Measurements from ENCODE around the gene SLC38A1.
A peak's percentile ranks its signal among the peaks of the same experiment; 100 is the strongest.
"Not testable (repeated sequence)": the region's sequence is repeated elsewhere in the genome, so short reads cannot be mapped to it uniquely, and the experiment has no call there.

SLC38A1 gene

DNA sequence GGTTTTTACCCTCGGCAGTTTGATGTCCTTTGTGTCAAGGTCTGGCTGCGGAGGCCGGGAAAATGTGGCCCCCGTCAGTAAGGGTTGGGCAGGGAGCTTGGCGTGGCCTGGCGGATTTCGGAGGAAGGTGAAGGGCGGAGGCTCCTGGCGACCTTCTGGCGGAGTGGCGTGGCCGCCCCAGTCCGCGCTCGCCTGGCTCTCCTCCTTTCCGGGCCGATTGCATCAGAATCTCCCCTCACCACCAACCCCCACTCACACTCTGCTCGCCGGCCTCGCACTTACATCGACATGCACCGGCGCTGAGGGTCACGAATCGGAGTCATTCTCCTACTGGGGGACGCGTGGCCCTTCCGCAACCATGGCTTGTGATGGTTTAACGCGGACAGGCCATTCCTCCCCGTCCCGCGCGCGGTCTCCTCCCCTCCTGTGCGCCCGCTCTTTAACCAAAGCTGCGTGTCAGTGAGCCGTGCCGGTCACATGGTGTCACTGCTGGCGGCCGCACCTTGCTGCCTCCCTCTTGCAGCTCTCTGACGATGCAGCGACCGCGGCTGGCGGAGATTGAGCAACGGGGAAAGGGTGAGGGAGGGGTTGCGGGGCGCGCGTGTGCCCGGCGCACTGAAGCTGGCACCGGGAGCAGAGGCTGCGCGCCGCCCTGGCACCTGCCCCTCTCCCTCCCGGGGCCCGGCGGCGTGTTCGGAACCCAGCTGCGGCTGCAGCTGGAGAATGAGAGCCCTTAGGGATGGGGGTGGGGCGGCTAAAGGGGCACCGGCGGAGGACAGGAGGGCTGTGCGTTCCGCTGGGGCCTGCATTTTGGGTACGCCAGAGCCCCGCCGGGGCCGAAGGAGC lies at the start of gene SLC38A1:
SLC38A1 (minus strand) TSS at position 461 of the 846 bp plus-strand sequence. CDS start 29,243 bp downstream, outside the sequence.
- DNase-seq = peak; percentile 78

DNA sequence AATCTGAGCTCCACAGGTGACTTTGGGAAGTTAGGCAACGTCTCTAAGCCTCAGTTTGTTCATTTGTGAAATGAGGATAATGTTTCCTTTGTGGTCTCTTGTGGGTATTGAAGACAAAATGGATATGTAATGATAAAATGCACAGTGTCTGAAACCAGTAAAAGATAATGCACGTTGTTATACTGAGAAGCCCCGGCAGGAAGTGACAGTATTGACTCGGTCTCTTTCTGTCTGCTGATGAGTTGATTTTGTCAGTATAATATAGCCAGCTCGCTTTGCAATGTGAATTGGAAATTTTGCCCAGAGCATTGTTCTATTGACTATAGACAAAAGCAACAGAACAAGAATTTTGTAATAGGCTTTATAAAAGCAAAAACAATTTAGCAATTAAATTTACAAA lies 49.2 kb upstream of the SLC38A1 start:
- DNase-seq = no peak

DNA sequence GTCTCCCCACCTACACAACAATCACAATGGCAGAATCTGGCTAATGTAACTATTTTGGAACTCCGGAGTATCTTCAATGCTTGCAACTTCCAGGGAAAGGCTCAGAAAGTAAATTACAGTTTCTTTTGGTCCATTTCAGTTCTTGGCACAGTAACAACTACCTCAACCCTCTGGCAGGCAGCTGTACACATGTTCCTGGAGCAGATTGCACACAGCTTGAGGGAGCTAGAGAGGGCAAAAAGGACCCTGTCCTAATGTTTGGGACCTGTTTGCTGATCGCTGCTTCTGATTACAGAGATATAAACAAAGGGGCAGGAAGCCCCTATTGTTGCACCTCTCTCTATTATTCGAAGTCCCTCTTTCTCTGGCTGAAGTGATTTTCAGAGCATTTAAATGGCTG lies 35.2 kb upstream of the SLC38A1 start:
- no peak for DNase-seq

DNA sequence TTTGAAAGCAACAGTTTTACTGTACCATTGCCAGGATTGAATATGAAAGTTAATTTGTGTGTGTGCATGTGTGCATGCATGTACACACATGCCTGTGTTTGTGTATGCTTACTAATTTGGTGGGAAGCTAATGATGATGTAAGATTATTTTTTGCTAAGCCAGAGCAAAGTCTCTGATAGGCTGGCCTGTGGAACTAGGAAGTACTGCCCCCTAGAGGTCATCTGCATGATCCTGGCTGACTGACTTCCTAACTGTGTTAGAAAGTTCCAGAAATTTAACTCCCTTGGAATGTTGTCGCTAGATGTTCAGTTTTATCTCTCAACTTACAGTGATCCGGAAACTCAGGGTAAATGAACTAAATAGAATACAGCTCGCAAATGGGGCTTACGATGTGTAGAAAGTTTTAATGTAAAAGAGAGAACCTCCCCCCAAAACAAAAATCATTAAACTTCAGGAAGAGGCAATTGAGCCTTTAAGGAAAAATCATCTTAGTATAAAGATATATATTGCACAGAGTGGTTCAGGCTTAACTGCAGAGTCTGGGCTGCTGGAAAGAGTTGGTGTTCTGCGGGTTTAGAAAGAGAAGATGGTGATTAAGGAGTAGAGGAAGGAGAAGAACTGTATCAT lies 34.3 kb upstream of the SLC38A1 start:
- peak; percentile 57 for DNase-seq

DNA sequence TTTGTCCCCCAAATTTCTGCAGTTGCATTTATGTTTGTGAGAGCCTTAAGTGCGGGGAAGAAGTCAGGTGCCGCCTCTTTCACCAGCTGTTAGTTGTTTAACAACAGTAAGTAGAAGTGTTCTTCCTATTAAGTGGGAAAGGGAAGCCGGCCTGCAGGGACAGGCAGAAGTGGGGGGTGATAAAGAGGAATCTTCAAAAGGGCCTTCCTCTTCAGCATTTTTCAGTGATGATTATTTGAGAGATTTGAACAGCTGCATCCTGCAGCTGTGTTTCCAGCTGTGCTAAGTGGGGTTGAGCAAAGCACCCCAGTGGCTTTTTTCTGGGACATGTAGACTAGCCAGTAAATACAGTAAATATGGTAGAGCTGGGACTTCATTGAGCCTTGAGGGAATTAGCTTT lies 32.1 kb upstream of the SLC38A1 start:
- no peak for DNase-seq

DNA sequence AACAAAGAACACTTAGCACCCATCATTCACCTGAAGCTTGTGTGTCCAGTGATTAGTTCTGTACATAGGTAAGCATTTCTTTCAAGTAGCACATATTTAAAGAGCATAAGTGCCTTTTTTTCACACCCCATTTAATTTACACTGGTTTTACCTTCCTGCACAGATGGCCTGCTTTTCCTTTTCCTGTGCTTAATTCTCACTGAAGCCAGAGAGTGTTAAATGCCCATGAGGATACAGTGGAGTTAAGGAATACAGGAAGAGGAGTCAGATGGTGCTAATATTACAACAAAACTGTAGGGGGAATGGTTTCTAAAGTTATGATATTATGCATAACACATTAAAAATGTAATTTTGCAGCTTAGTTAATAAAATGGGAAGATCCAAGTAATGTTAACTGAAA lies 31.0 kb upstream of the SLC38A1 start:
- no peak for DNase-seq

DNA sequence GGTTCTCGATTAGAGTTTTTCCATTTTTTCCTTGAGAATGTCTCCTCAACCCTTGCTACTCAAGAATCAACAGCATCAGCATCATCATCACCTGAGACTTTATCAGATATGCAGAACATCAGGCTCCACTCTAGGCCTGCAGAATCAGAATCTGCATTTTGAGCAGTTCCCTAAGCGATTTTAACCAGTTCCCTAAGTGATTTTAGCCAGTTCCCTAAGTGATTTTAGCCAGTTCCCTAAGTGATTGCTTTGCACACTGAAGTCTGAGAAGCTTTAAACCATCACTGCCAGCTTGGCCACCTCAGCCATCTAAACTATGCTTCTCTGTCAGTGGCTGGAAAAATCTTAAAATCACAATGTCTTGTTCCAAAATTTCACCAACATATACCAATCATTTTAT lies 29.4 kb upstream of the SLC38A1 start:
- DNase-seq = no peak

DNA sequence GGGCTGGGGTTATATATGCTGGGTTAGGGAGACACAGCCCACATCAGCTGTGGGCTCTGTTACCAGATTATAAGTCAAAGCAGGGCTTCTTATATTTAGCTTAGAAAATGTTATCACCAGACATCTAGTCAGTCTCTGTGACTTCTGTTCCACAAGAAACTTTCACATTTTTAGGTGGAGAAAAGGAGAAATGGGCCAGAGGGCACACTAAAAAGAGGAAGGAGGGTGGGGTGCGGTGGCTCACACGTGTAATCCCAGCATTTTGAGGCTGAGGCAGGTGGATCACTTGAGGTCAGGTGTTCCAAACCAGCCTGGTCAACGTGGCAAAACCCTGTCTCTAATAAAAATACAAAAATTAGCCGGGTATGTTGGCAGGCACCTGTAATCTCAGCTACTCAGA lies 28.0 kb upstream of the SLC38A1 start:
- DNase-seq = no peak

DNA sequence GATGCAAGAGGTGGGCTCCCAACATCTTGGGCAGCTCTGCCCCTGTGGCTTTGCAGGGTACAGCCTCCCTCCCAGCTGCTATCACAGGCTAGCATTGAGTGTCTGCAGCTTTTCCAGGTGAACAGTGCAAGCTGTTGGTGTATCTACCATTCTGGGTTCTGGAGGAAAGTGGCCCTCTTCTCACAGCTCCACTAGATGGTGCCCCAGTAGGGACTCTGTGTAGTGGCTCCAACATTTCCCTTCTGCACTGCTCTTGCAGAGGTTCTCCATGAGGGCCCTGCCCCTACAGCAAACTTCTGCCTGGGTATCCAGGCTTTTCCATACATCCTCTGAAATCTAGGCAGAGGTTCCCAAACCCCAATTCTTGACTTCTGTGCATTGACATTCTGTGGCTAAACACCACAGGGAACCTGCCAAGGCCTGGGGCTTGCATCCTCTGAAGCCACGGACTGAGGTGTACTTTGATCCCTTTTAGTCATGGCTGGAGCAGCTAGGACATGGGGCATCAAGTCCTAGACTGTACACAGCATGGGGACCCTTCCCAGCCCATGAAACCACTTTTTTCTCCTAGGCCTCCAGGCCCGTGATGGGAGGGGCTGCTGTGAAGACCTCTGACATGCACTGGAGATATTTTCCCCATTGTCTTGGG lies 24.0 kb upstream of the SLC38A1 start:
- peak; percentile 0 for DNase-seq

DNA sequence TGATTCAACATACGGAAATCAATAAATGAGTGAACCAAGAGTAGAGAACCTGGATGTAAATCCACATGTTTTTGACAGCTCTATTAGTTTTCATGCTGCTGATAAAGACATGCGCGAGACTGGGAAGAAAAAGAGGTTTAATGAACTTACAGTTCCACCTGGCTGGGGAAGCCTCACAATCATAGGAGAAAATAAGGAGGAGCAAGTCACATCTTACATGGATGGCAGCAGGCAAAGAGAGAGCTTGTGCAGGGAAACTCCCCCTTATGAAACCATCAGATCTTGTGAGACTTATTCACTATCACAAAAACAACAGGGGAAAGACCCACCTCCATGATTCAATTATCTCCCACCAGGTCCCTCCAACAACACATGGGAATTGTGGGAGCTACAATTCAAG lies 23.1 kb upstream of the SLC38A1 start:
- not testable (repeated sequence) for DNase-seq

DNA sequence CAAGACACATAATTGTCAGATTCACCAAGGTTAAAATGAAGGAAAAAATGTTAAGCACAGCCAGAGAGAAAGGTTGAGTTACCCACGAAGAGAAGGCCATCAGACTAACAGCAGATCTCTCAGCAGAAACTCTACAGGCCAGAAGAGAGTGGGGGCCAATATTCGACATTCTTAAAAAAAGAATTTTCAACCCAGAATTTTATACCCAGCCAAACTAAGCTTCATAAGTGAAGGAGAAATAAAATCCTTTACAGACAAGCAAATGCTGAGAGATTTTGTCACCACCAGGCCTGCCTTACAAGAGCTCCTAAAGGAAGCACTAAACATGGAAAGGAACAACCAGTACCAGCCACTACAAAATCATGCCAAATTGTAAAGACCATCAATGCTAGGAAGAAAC lies 16.3 kb upstream of the SLC38A1 start:
- not testable (repeated sequence) for DNase-seq

DNA sequence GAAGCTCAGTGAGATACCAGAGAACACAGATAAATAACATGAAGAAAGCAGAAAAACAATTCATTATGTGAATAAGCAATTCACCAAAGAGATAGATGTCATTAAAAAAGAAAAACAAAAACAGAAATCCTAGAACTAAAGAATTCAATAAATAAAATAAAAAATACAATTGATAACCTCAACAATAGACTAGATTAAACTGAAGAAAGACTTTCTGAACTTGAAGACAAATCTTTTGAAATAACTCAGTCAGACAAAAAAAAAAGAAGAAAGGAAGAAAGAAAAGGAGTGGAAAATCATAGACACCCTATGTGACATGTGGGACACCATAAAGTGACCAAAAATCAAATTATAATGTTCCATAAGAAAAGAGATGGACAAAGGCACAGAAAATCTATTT lies 14.0 kb upstream of the SLC38A1 start:
- no peak for DNase-seq

DNA sequence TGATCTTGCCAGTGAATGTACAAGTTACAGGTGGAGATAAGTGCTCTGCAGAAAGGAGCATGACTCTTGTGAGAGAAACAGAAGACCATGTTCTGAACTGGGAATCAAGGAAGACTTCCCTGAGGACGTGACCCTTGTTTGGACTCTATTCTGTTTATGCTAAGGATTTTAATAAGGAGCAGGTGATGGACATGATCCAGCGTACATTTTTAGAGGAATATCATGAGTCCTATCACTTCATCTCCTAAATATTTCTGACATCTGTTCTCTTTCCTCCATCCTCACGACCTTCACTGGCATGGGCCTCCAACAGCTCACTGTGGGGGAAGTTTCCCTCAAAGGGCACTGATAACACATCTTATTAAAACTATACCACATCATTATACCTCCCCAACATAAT lies 7.9 kb upstream of the SLC38A1 start:
- no peak for DNase-seq

DNA sequence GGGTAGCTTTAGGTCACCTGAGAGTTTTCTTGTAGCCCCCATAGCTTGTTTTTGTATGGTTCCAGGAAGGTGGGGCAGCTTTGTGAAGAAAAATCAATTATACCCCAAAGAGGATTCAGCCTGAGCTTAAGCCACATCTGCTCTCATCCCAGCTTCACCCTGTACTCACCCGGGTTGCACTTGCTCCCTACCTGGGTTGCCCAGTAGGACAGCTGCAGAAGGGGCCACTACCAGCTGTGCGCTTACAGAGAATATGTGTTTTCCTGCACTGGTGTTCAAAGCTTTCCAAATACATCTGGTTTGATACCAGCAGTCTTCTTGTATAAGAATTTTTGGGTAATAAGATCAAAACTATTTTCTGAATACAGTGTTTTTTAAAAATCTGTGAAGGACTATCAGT lies 3.0 kb upstream of the SLC38A1 start:
- no peak for DNase-seq

DNA sequence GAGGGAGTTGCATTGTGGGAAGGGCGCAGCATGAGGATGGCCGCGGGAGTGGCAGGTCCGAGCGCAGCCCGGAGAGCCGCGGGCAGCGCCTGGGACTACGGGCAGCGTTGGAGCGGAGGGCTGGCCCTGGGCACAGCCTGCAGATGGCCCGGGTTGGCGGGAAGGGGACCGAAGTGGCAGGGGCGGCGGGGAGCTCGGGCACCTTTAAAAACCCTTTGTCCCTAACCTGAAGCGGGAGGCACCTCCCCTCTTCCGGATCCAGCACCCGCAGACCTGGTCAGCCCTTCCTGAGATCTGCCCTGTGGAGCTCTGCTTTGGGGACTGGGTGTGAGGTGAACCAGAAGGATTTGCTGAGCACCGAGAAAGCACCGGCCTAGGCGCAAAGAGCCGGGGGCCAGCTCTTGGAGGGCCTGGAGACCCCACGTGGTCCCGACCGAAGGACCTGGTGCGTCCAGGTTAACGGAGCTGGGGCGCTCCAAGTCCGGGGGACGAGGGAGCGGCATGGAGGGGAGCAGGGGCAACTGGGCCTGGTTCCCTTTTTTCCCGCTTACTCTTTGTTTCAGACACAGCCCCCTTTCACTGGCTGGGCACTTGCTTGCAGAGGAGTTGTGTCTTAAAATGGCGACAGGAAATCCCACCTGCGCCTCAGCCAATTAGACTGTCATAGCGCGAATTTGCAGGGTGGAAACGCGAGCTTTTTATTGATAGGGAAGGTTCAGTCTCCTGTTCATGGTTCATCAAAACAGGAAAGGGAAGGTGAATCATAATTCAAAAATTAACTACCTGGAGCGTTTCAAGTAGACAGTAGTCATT lies 792 bp upstream of the SLC38A1 start:
- peak; percentile 58 for DNase-seq

DNA sequence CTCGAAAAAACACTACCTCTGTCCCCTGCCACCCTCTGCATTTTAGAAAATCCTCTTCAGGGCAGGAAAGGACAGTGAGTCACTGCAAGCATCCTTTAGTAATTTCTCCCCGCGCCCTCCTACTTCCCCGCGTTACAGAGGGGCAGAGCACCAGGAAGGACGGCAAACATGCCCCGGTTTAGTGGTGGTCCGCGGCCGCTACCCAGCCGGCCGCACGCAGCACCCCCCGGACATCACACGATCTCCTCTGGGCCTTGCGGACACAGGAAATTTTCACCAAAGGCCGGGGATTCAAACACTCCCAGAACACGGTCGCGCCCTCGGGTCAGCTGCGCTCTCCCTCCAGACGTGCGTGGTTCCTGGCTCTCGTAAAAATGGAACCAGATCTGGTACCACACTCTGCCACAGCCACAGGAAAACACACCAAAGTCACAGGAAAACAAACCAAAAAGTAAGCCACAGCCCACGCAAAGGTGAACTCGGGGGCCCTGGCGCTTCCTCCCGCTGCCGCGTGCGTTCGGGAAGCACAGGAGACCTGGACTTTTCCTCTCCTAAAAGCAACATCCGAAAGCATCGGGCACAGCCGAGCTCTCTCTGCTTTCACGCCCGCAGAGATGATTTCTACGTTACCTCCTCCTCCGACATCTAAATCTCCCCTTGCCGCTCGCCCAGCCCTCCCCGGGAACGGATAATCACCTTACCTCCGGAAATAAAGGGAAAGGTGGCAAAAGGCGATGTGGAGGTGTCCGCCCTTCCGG lies 839 bp downstream of the SLC38A1 start:
- DNase-seq = no peak

DNA sequence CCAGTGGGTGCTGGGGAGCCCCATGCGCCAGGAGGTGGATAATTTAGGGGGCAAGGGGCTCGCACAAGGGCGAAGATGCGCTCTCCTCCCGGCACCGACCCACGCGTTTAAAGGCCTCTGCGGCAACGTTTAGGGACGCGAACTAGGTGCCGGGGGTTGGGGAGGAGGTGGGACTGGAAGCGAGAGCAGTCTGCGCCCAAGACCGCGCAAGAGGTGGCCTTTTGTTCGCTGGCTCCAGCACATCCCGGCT lies 1.3 kb downstream of the SLC38A1 start:
- DNase-seq = peak; percentile 33

DNA sequence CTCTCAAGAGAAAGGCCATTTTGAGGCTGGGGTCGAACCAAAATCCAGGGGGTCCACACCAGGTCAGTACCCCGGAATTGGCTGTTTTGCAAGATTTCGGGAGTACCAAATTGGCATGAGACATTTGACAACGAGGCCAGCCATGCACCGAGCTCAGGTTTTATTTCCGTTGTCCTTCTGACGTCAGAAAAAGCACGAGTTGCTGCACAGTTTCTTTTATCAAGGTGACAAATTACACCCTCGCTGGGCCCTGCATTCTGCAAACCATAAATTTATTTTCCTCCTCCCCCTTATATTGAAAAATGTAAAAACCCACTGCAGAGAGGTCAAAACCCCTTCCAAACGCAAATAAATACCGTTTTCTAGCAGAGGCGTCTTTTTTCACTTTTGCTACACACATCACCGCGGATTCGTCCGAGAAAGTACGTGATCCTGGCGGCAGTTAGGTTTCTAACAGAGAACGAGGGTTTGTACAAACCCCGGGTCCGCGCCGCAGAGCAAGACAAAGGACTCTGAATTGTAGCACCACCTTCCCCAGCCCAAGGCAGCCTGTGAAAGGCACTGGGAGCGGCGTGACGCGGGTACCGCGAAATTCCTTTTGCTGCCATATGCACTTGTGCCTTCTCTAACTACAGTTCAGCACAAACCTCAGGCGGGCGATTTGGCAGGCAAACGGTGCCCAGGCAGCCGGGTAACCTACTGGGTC lies 1.8 kb downstream of the SLC38A1 start:
- DNase-seq = peak; percentile 67

DNA sequence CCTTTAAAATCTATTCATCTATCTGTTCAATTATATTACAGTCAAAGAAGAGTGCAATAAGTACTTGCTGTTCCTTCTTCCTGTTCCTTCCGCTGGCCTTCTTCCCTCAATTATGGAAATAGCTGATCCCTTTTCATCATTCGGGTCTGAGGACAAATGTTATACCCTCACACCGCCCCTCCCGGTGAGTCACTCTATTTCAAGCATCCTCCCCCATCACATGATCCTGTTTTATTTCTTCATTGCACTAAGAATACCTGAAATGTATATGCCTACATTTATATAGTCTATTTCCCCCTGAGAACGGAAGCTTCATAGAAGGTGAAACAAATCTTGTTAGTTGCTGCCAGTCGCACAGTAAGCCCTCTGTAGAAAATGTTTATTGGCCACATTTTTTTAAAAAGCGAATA lies 2.5 kb downstream of the SLC38A1 start:
- peak; percentile 52 for DNase-seq

DNA sequence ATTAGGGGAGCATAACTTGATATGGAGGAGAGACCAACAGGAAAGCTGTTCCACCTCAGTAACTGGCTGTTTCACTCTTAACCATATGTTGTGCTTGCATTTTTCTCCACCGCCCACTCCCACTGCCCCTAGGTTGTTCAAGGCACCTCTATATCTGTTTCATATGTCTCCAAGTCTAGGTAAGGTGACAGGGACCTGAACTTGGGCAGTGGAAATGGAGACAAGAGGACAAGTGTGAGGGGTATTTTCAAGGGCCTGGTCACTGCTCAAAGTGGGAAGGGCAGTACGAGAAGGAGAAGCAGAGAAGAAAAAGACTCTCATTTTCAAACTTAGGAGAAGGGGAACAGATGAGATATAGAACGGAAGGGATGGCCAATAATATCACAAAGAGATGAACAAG lies 3.1 kb downstream of the SLC38A1 start:
- DNase-seq = no peak

DNA sequence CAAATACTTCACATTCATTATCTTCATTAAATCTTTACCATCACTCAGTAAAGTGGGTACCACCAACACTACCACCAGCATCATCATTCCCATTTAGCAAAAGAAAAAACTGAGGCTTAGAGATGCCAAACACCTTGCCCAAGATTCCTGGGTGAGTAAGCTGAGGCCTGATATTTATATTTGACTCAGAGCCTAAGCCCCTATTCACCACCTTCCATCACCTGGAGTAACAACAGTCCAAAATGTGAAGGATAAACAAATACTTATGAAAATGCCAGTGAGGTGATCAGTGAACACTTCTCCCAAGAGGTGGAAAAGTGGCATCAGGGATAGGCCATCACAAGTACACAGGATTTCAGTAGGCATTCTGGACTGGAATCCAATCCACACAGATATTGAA lies 3.7 kb downstream of the SLC38A1 start:
- DNase-seq = no peak

DNA sequence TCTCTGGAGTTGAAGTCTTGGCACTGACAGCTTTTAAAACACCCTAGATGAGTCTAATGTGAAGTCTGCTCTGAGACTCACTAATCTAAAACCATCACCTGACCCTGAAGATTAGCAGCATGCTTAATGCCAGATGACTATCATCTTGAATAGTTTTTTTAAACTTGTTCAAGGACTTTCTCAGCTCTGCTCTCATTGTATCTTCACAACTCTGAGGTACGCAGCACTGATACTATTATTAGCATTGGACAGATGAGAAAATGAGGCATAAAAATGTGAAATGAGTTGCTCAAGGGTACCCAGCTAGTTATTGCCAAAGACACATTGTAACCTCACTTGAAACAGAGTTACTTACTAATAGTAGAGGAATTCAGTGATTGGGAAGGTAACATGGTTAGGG lies 4.8 kb downstream of the SLC38A1 start:
- peak; percentile 32 for DNase-seq
